Neural cell (in vitro differentiated cells): ENCODE results near the gene FAM163B.

Source experiments
- EP300 ChIP-seq: fragments of 450-650 bp; conservative IDR thresholded peaks from 2 replicates; pipeline ENCODE4 v1.6.1; 2014; ENCODE audit warnings: antibody characterized with exemption, mild to moderate bottlenecking, moderate library complexity; ENCODE audit not compliant: poor library complexity, severe bottlenecking
- MXI1 ChIP-seq: fragments of 450-650 bp; conservative IDR thresholded peaks from 2 replicates; pipeline ENCODE4 v1.6.1; 2014; ENCODE audit warnings: antibody characterized with exemption, mild to moderate bottlenecking; ENCODE audit not compliant: poor library complexity, severe bottlenecking
- TF ChIP-seq, protein P1 (sequence below): fragments of 450-650 bp; IDR thresholded peaks from 2 replicates; pipeline ENCODE4 v1.5.1; 2014; ENCODE audit warnings: antibody characterized with exemption, mild to moderate bottlenecking, moderate library complexity; ENCODE audit not compliant: poor library complexity, severe bottlenecking

- TF ChIP-seq, protein P1, sequence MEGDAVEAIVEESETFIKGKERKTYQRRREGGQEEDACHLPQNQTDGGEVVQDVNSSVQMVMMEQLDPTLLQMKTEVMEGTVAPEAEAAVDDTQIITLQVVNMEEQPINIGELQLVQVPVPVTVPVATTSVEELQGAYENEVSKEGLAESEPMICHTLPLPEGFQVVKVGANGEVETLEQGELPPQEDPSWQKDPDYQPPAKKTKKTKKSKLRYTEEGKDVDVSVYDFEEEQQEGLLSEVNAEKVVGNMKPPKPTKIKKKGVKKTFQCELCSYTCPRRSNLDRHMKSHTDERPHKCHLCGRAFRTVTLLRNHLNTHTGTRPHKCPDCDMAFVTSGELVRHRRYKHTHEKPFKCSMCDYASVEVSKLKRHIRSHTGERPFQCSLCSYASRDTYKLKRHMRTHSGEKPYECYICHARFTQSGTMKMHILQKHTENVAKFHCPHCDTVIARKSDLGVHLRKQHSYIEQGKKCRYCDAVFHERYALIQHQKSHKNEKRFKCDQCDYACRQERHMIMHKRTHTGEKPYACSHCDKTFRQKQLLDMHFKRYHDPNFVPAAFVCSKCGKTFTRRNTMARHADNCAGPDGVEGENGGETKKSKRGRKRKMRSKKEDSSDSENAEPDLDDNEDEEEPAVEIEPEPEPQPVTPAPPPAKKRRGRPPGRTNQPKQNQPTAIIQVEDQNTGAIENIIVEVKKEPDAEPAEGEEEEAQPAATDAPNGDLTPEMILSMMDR: no peak
- no peak for TF ChIP-seq EP300
- TF ChIP-seq MXI1: no peak
Measured at GRCh38 chr9:133597316-133597957, 11.8 kb downstream of the FAM163B start.
